HG03457 (cell line): ENCODE measurements around the gene DNAH10.

Source experiments
- ATAC-seq: cut with Tn5 transposase; IDR thresholded peaks from one replicate; pipeline ENCODE4 v1.9.1; 2021; ENCODE audit warnings: moderate number of reproducible peaks; ENCODE audit not compliant: unreplicated experiment

Gene DNAH10

GRCh38 chr12:123931686-123932321 lies 169.7 kb downstream of the DNAH10 start:
- ATAC-seq, result no peak

GRCh38 chr12:123933214-123933613 lies 171.1 kb downstream of the DNAH10 start:
- no peak for ATAC-seq

GRCh38 chr12:123934016-123934620 lies 172.0 kb downstream of the DNAH10 start:
- no peak for ATAC-seq

- no peak for ATAC-seq
These were observed 172.7 kb downstream of the DNAH10 start for GRCh38 chr12:123934829-123935228.

- no peak for ATAC-seq
These were observed 173.9 kb downstream of the DNAH10 start for GRCh38 chr12:123935956-123936355.

- ATAC-seq, result no peak
These were observed 174.4 kb downstream of the DNAH10 start for GRCh38 chr12:123936471-123936870.

GRCh38 chr12:123936956-123937706 lies 175.0 kb downstream of the DNAH10 start:
- no peak for ATAC-seq

GRCh38 chr12:123937707-123938591 lies 175.8 kb downstream of the DNAH10 start:
- ATAC-seq, result no peak

- ATAC-seq, result no peak
These were observed 176.8 kb downstream of the DNAH10 start for GRCh38 chr12:123938679-123939480.

GRCh38 chr12:123939716-123940626 lies 177.9 kb downstream of the DNAH10 start:
- no peak for ATAC-seq

- no peak for ATAC-seq
These were observed 178.5 kb downstream of the DNAH10 start for GRCh38 chr12:123940627-123940966.

- no peak for ATAC-seq
These were observed 178.9 kb downstream of the DNAH10 start for GRCh38 chr12:123941000-123941399.

- ATAC-seq, result no peak
These were observed 179.6 kb downstream of the DNAH10 start for GRCh38 chr12:123941624-123942237.

GRCh38 chr12:123942238-123942653 lies 180.1 kb downstream of the DNAH10 start:
- ATAC-seq, result no peak

GRCh38 chr12:123942911-123943648 lies 181.0 kb downstream of the DNAH10 start:
- ATAC-seq, result no peak

- no peak for ATAC-seq
These were observed 181.7 kb downstream of the DNAH10 start for GRCh38 chr12:123943816-123944215.

GRCh38 chr12:123944696-123945095 lies 182.6 kb downstream of the DNAH10 start:
- no peak for ATAC-seq
